ENCODE results near the gene CARS1. TPM values are rescaled to one million over a fixed set of nuclear protein-coding genes. Genes with fewer than 3 reads are reported as not detected.
A peak's percentile ranks its signal among the peaks of the same experiment; 100 is the strongest.

CARS1 gene
- total and polyA plus RNA-seq, 9 of the 15 experiments (the other 6 are each of a cell fraction or from before 2014, with no cell fraction given) = 14.4 to 106 (median 73.6) TPM

- TF ChIP-seq ZBTB40 (IDR thresholded peaks at IDR 0.05) = peak; percentile 98
- TF ChIP-seq ZBTB40 (CRISPR knock-in tag; IDR thresholded peaks at IDR 0.05) = no peak
- TF ChIP-seq ELF1 (tag; IDR thresholded peaks at IDR 0.05) = peak; percentile 99
- 0 out of 2 replicates have a peak, but pooled peaks have one; percentile 40 for TF ChIP-seq IRF9 (tag; IDR thresholded peaks at IDR 0.05)
- TF ChIP-seq MAFG (tag; conservative IDR thresholded peaks at IDR 0.05) = no peak
- TF ChIP-seq HBP1 (CRISPR knock-in tag; IDR thresholded peaks at IDR 0.05) = no peak
- TF ChIP-seq CAMTA2 (CRISPR knock-in tag; conservative IDR thresholded peaks at IDR 0.05) = no peak
- TF ChIP-seq ATF7 (IDR thresholded peaks at IDR 0.05) = peak; percentile 94
- TF ChIP-seq ZNF253 (CRISPR knock-in tag; conservative IDR thresholded peaks at IDR 0.05) = no peak
- peak; percentile 57; the same call in 1 of the 2 replicates for TF ChIP-seq E2F3 (CRISPR knock-in tag; IDR thresholded peaks at IDR 0.05)
- TF ChIP-seq ARNT (IDR thresholded peaks at IDR 0.05) = no peak
- peak; percentile 75; the same call in 1 of the 2 replicates for TF ChIP-seq KLF6 (CRISPR knock-in tag; IDR thresholded peaks at IDR 0.05; ENCODE audit: borderline replicate concordance)
- TF ChIP-seq TAF7 (tag; IDR thresholded peaks at IDR 0.05) = no peak
- TF ChIP-seq HDAC6 (IDR thresholded peaks at IDR 0.05; ENCODE audit: low read depth, low read length) = no peak
- TF ChIP-seq GABPA (tag; conservative IDR thresholded peaks at IDR 0.05; ENCODE audit: low read depth) = peak; percentile 99
Measured at GRCh38 chr11:3057069-3057963, at the start of gene CARS1 (continued).
